CD4-positive, alpha-beta T cell treated with Interleukin-17A for 1 hour (primary cell): ENCODE results near the gene RUNX1.

Experiments used
- DNase-seq: peaks from one replicate; pipeline ENCODE4 v3.0.0-alpha.2; 2020

Gene RUNX1

GRCh38 chr21:34889676-34890469, 159.2 kb downstream of the RUNX1 start:
- DNase-seq, result peak; percentile 67

- DNase-seq, result peak; percentile 54
These were observed 159.8 kb downstream of the RUNX1 start for GRCh38 chr21:34889320-34889675.

GRCh38 chr21:34888569-34889319, 160.4 kb downstream of the RUNX1 start:
- peak; percentile 78 for DNase-seq

GRCh38 chr21:34887725-34888568, 161.2 kb downstream of the RUNX1 start:
- peak; percentile 82 for DNase-seq

GRCh38 chr21:34887105-34887442, 162.0 kb downstream of the RUNX1 start:
- no peak for DNase-seq

GRCh38 chr21:34886240-34887104, 162.6 kb downstream of the RUNX1 start:
- DNase-seq, result peak; percentile 26

- no peak for DNase-seq
These were observed 163.4 kb downstream of the RUNX1 start for GRCh38 chr21:34885626-34886239.

- no peak for DNase-seq
These were observed 164.0 kb downstream of the RUNX1 start for GRCh38 chr21:34885125-34885524.

- DNase-seq, result no peak
These were observed 164.7 kb downstream of the RUNX1 start for GRCh38 chr21:34884346-34884929.

GRCh38 chr21:34883491-34884271, 165.4 kb downstream of the RUNX1 start:
- DNase-seq, result no peak

- peak; percentile 13 for DNase-seq
These were observed 166.4 kb downstream of the RUNX1 start for GRCh38 chr21:34882719-34883131.

- DNase-seq, result no peak
These were observed 167.2 kb downstream of the RUNX1 start for GRCh38 chr21:34881839-34882371.

GRCh38 chr21:34881421-34881820, 167.7 kb downstream of the RUNX1 start:
- DNase-seq, result no peak

GRCh38 chr21:34880401-34880800, 168.7 kb downstream of the RUNX1 start:
- no peak for DNase-seq

GRCh38 chr21:34878940-34879339, 170.2 kb downstream of the RUNX1 start:
- no peak for DNase-seq

- DNase-seq, result no peak
These were observed 170.6 kb downstream of the RUNX1 start for GRCh38 chr21:34878501-34878900.

- DNase-seq, result no peak
These were observed 171.5 kb downstream of the RUNX1 start for GRCh38 chr21:34877485-34878128.

- DNase-seq, result no peak
These were observed 173.3 kb downstream of the RUNX1 start for GRCh38 chr21:34875830-34876229.

GRCh38 chr21:34874684-34875513, 174.2 kb downstream of the RUNX1 start:
- no peak for DNase-seq
